Mesendoderm (in vitro differentiated cells): ENCODE data around the gene MSH2.
A peak's percentile ranks its signal among the peaks of the same experiment; 100 is the strongest.
"Not testable (repeated sequence)": the region's sequence is repeated elsewhere in the genome, so short reads cannot be mapped to it uniquely, and the experiment has no call there.

Source experiments
- DNase-seq: peaks from one replicate; pipeline ENCODE4 v3.0.0; 2013
- H2AK5ac ChIP-seq: 2 replicates; pipeline ENCODE4 v1.6.1; 2013; ENCODE audit warnings: low read length, inconsistent platforms
- H2BK120ac ChIP-seq: 2 replicates; pipeline ENCODE4 v1.6.1; 2013; ENCODE audit warnings: low read depth, mild to moderate bottlenecking, low read length, moderate library complexity, mixed read lengths
- H2BK15ac ChIP-seq: replicated peaks from 2 replicates; pipeline ENCODE4 v1.6.1; 2013; ENCODE audit warnings: low read depth, mild to moderate bottlenecking, moderate library complexity
- H2BK5ac ChIP-seq: 2 replicates; pipeline ENCODE4 v1.6.1; 2013; ENCODE audit warnings: low read length, inconsistent platforms
- H3K18ac ChIP-seq: 2 replicates; pipeline ENCODE4 v1.6.1; 2013; ENCODE audit warnings: mild to moderate bottlenecking, low read length, mixed read lengths
- H3K23ac ChIP-seq: one replicate; pipeline ENCODE4 v1.6.1; 2013; ENCODE audit warnings: low read length
- H3K27ac ChIP-seq: 2 replicates; pipeline ENCODE4 v1.5.1; 2013; ENCODE audit warnings: low read depth, mild to moderate bottlenecking, inconsistent platforms, low read length, moderate library complexity
- H3K27me3 ChIP-seq: 2 replicates; pipeline ENCODE4 v1.6.1; 2013; ENCODE audit warnings: low read length, control low read depth, mild to moderate bottlenecking, inconsistent platforms; ENCODE audit not compliant: insufficient read depth, poor library complexity
- H3K36me3 ChIP-seq: 2 replicates; pipeline ENCODE4 v1.6.1; 2013; ENCODE audit warnings: low read length, inconsistent platforms; ENCODE audit not compliant: control insufficient read depth, insufficient read depth
- H3K4ac ChIP-seq: one replicate; pipeline ENCODE4 v1.6.1; 2013; ENCODE audit warnings: low read depth, mild to moderate bottlenecking, low read length, moderate library complexity
- H3K4me1 ChIP-seq: 2 replicates; pipeline ENCODE4 v1.6.1; 2013; ENCODE audit warnings: low read depth, low read length, inconsistent platforms; ENCODE audit not compliant: control insufficient read depth
- H3K4me2 ChIP-seq: 2 replicates; pipeline ENCODE4 v1.6.1; 2013; ENCODE audit warnings: low read length
- H3K4me3 ChIP-seq: 2 replicates; pipeline ENCODE4 v1.5.1; 2013; ENCODE audit warnings: mild to moderate bottlenecking, low read length
- H3K56ac ChIP-seq: one replicate; pipeline ENCODE4 v1.6.1; 2013; ENCODE audit warnings: low read length
- H3K79me1 ChIP-seq: 2 replicates; pipeline ENCODE4 v1.6.1; 2013; ENCODE audit warnings: low read length, inconsistent platforms
- H3K79me2 ChIP-seq: 2 replicates; pipeline ENCODE4 v1.6.1; 2013; ENCODE audit warnings: mild to moderate bottlenecking, low read length; ENCODE audit not compliant: control insufficient read depth, insufficient read depth
- H3K9ac ChIP-seq: 2 replicates; pipeline ENCODE4 v1.6.1; 2013; ENCODE audit warnings: low read length, inconsistent platforms
- H4K5ac ChIP-seq: one replicate; pipeline ENCODE4 v1.6.1; 2013; ENCODE audit warnings: low read length
- H4K8ac ChIP-seq: one replicate; pipeline ENCODE4 v1.6.1; 2013; ENCODE audit warnings: low read depth, mild to moderate bottlenecking, control low read depth, low read length, moderate library complexity
- WGBS: extraction: QIAGEN DNeasy Blood & Tissue Kit; methylation state at CpG from one replicate; pipeline ENCODE4 v1.1.7; 2013; ENCODE audit warnings: low lambda C conversion rate, missing lambda C conversion rate; ENCODE audit not compliant: insufficient coverage; ENCODE audit errors: extremely low coverage; 5-methylcytosine and 5-hydroxymethylcytosine counted together

MSH2 gene

DNA sequence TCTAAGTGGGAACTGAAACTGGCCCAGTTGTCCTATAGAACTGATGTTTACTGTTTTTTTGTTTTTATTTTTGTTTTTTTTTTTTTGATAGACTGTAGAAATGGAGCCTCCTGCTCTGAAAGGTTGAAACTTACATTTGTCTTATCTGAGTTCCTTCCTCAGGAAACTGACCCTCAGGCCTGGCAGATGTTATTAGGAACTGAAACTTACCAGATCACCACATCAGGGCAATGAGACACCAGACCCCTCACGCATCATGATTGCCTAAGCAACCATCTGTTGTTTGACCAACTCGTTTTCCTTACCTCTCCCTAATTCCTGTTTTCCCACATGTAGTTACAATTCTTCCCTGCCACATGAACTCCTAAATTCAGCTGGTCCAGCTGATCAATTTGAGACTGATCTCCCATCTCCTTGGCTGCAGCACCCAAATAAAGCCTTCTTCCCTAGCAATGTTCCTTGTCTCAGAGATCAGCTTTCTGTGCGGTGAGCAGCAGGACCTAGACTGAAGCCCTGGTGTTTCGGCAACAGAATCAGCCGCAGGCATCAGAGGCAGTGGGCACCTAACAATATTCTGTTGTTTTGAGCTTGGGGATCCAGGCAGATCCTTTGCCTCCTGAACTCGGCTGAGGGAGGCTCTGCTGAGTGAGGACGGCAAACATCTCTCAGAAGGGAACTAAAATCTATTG is 96.8 kb downstream of the MSH2 start:
- Histone ChIP-seq H3K4ac (no peak overlapping the region), H3K79me1 (no peaks in the 10 kb centered on the region), H3K18ac (no peak overlapping the region), H3K79me2 (no peaks in the 10 kb centered on the region), H2BK15ac (no peak overlapping the region), H4K5ac (no peak overlapping the region), H3K23ac (no peak overlapping the region), H4K8ac (no peak overlapping the region), H2AK5ac (no peak overlapping the region), H3K36me3 (no peaks in the 10 kb centered on the region), H3K4me2 (no peak overlapping the region), H3K27me3 (no peaks in the 10 kb centered on the region), H3K27ac (no peak overlapping the region), H3K4me1 (peaks cover 2% of the 10 kb centered on the region), H3K9ac (no peak overlapping the region), H3K4me3 (peak overlapping the region; percentile 13), H2BK120ac (no peak overlapping the region), H3K56ac (no peak overlapping the region), H2BK5ac (no peak overlapping the region)
- no CpG with 5 or more reads among the region's 7 CpGs for WGBS
- no peak for DNase-seq

DNA sequence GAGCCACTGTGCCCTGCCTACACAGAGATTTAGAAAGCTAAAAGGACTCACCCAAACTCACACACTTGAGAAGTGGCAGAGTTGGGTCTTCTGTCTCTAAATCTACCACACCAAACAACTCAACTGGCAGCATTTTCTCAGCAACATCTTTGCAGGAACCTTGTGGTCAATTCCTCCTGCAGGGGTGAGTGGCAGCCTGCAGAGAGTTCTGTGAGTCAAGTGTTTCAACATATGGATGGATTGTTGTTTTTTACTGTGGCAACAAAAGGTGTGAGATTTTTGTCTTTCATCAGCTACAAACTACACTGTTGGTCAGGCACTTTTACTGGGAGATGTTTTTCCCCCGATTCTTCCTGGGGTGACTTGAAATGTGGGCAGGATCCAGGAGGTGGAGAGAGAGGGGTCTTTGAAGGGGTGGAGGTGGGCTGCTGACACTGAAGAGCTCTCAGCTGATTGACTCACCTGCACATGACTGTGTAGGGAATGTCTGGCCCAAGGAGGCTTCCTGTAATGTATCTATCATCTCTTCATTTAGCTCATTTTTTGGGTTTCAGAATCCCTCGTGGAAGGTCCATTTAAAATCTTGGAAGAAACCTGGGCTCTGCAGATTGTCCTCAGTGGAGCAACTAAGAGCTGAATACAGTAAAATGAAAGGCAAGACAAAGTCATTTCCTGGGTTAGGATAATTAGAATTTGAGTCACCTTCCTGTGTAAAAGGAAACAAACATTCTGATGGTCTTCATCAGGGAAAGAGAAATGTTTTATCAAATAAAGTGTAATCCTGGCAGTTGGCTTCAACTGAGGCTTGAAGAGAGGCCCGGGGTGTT is 98.6 kb downstream of the MSH2 start:
- Histone ChIP-seq H3K36me3 (no peaks in the 10 kb centered on the region), H2BK15ac (no peak overlapping the region), H3K4ac (no peak overlapping the region), H2BK5ac (no peak overlapping the region), H3K79me2 (no peaks in the 10 kb centered on the region), H3K79me1 (no peaks in the 10 kb centered on the region), H3K27me3 (no peaks in the 10 kb centered on the region), H3K27ac (peak overlapping the region; percentile 11), H3K18ac (no peak overlapping the region), H3K4me1 (peaks cover 2% of the 10 kb centered on the region), H4K8ac (no peak overlapping the region), H3K9ac (no peak overlapping the region), H2AK5ac (no peak overlapping the region), H3K4me3 (no peak overlapping the region), H4K5ac (no peak overlapping the region), H3K23ac (no peak overlapping the region), H2BK120ac (no peak overlapping the region), H3K4me2 (no peak overlapping the region), H3K56ac (peak overlapping the region; percentile 2)
- no CpG with 5 or more reads among the region's 3 CpGs for WGBS
- DNase-seq, result peak; percentile 82

DNA sequence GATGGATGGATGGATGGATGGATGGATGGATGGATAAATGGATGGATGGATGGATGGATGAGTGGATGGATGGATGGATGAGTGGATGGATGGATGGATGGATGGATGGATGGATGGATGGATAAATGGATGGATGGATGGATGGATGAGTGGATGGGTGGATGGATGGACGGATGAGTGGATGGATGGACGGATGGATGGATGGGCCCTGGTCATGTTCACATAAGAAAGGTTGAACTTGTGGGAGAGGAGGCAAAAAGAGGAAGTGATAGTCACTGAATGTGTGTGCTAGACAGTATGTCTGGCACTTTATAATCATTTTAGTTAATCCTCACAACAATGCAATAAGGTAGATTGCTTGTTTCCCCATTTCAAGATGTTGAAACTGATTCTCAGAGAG is 99.5 kb downstream of the MSH2 start:
- H4K8ac ChIP-seq, H3K4me2 ChIP-seq, H3K4me3 ChIP-seq, H2AK5ac ChIP-seq, H3K4ac ChIP-seq, H3K79me2 ChIP-seq, H3K9ac ChIP-seq, H3K4me1 ChIP-seq, H2BK120ac ChIP-seq, H3K27me3 ChIP-seq, H3K56ac ChIP-seq, H4K5ac ChIP-seq, H3K36me3 ChIP-seq, H3K18ac ChIP-seq, H2BK15ac ChIP-seq, H3K79me1 ChIP-seq, H3K23ac ChIP-seq, DNase-seq, H3K27ac ChIP-seq, H2BK5ac ChIP-seq: not testable (repeated sequence)
- no CpG with 5 or more reads among the region's 2 CpGs for WGBS

DNA sequence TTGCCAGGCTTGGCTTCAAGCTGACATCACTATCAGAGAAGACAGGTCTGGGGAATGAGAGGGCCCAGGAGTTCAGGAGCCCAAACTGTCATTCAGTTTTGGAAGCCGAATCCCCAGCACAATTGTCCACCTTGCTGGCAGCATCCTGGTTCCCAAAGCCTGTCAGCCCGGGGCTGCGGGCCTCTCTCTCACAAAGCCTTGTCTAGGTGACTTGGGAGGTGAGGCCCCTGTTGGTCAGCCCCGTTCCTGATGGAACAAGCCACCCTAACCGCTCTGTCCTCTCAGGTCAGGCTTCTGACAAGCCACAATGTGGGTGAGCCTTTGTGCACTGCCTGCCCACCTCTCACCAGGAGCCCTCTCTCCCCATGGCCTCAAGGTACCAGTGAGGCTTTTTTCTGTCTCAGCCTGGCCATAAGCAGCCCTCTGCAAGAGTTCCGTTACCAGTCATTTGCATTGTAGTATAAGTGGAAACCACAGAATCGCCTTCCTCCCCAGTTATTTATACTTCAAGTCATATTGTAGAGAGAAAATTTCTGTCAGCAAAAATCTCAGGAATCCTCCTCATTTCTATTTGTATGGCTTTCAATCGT is 100.6 kb downstream of the MSH2 start:
- H3K4me1 ChIP-seq, result peaks cover 3% of the 10 kb centered on the region
- no peaks in the 10 kb centered on the region for H3K27me3 ChIP-seq
- no peak overlapping the region for H3K23ac ChIP-seq
- H2BK120ac ChIP-seq, result no peak overlapping the region
- no peak for DNase-seq
- H4K5ac ChIP-seq, result no peak overlapping the region
- WGBS, result no CpG with 5 or more reads among the region's 8 CpGs
- no peak overlapping the region for H3K4me3 ChIP-seq
- H3K4ac ChIP-seq, result no peak overlapping the region
- no peak overlapping the region for H3K4me2 ChIP-seq
- H3K79me2 ChIP-seq, result no peaks in the 10 kb centered on the region
- H3K36me3 ChIP-seq, result no peaks in the 10 kb centered on the region
- H3K79me1 ChIP-seq, result no peaks in the 10 kb centered on the region
- no peak overlapping the region for H3K56ac ChIP-seq
- H2BK5ac ChIP-seq, result no peak overlapping the region
- H3K18ac ChIP-seq, result no peak overlapping the region
- H3K27ac ChIP-seq, result no peak overlapping the region
- no peak overlapping the region for H4K8ac ChIP-seq
- H3K9ac ChIP-seq, result no peak overlapping the region
- H2AK5ac ChIP-seq, result no peak overlapping the region
- no peak overlapping the region for H2BK15ac ChIP-seq

DNA sequence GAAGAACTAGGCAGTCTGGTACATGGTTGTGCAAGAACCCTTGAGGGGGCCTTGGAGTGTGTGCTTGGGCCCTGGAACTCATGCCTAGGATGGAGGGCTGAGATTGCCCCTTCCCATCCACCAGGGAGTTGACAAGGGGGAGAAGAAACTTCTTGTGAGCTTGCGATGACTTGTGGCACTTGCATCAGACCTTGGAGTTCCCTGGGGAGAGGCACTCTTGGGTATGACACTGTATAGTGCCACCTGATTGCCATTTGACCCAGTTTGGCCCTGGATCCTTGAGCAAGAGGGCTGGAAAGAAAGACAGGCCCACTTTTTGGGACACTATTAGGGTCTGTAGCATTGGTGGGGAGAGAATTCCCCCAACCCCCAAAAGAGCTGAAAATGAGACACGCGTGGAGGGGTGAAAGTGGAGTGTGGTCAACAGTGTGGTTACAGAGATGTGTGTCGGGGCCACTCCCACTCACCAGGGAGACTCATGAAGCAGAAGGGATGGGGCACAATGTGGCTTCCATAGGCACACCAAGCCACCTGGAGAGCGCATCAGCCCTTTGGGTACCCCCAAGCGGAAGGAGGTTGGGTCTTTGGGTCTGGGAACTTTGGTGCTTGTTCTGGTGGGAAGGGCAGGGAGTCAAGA is 101.3 kb downstream of the MSH2 start:
- no peaks in the 10 kb centered on the region for H3K36me3 ChIP-seq
- H3K27ac ChIP-seq, result no peak overlapping the region
- H3K4ac ChIP-seq, result no peak overlapping the region
- H3K79me2 ChIP-seq, result no peaks in the 10 kb centered on the region
- no CpG with 5 or more reads among the region's 6 CpGs for WGBS
- H3K4me2 ChIP-seq, result no peak overlapping the region
- no peak overlapping the region for H3K9ac ChIP-seq
- H3K4me3 ChIP-seq, result no peak overlapping the region
- no peaks in the 10 kb centered on the region for H3K27me3 ChIP-seq
- no peak overlapping the region for H3K56ac ChIP-seq
- no peak overlapping the region for H3K18ac ChIP-seq
- H4K5ac ChIP-seq, result no peak overlapping the region
- no peak overlapping the region for H4K8ac ChIP-seq
- no peak for DNase-seq
- no peaks in the 10 kb centered on the region for H3K79me1 ChIP-seq
- H2BK15ac ChIP-seq, result no peak overlapping the region
- H2BK5ac ChIP-seq, result no peak overlapping the region
- H2BK120ac ChIP-seq, result no peak overlapping the region
- H2AK5ac ChIP-seq, result no peak overlapping the region
- no peak overlapping the region for H3K23ac ChIP-seq
- peaks cover 5% of the 10 kb centered on the region for H3K4me1 ChIP-seq
